Measurements from ENCODE around the gene APAF1. TPM values are rescaled to one million over a fixed set of nuclear protein-coding genes. Genes with fewer than 3 reads are reported as not detected.

Gene APAF1
- total RNA-seq, 4 donors from 2014 or later, result 7.5 to 18.6 (median 8.5) TPM

DNA sequence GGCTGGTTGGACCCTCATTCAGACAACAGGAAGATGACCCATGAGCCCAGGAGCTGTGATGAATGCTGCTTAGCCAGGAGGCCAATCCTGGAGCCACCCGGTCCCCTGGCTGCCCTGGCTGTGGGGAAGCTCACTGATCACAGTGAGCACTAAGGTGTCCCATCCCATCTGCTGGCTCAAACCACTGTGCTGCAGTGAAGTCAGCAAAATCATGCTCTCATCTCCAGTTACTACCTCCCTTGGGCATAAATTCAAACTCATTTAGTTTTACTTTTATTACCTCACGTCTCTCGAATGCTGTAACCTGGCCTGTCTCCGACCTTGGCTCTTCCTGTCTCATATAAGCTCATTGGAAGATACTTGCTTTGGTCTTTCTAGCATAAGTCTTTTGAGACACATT lies 112.4 kb downstream of the APAF1 start:
- Histone ChIP-seq H3K4me1 (no peaks in the 10 kb centered on the region), H3K27ac (no peak overlapping the region), H3K4me3 (no peak overlapping the region), H3K27me3 (no peaks in the 10 kb centered on the region), H3K9me3 (no peaks in the 10 kb centered on the region), H3K36me3 (no peaks in the 10 kb centered on the region)
- ATAC-seq, result peak; percentile 23
- WGBS, 2 donors (ENCODE audit: low coverage in 1 of 2), result 63 to 80% methylated on average over 1 to 3 of the region's 4 CpGs
- TF ChIP-seq, protein P1, sequence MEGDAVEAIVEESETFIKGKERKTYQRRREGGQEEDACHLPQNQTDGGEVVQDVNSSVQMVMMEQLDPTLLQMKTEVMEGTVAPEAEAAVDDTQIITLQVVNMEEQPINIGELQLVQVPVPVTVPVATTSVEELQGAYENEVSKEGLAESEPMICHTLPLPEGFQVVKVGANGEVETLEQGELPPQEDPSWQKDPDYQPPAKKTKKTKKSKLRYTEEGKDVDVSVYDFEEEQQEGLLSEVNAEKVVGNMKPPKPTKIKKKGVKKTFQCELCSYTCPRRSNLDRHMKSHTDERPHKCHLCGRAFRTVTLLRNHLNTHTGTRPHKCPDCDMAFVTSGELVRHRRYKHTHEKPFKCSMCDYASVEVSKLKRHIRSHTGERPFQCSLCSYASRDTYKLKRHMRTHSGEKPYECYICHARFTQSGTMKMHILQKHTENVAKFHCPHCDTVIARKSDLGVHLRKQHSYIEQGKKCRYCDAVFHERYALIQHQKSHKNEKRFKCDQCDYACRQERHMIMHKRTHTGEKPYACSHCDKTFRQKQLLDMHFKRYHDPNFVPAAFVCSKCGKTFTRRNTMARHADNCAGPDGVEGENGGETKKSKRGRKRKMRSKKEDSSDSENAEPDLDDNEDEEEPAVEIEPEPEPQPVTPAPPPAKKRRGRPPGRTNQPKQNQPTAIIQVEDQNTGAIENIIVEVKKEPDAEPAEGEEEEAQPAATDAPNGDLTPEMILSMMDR (IDR thresholded peaks at IDR 0.05), result no peak
- TF ChIP-seq POLR2A (IDR thresholded peaks at IDR 0.05), result no peak
- no peak for TF ChIP-seq POLR2AphosphoS5 (IDR thresholded peaks at IDR 0.05)
- no peak for TF ChIP-seq EP300 (IDR thresholded peaks at IDR 0.05)

DNA sequence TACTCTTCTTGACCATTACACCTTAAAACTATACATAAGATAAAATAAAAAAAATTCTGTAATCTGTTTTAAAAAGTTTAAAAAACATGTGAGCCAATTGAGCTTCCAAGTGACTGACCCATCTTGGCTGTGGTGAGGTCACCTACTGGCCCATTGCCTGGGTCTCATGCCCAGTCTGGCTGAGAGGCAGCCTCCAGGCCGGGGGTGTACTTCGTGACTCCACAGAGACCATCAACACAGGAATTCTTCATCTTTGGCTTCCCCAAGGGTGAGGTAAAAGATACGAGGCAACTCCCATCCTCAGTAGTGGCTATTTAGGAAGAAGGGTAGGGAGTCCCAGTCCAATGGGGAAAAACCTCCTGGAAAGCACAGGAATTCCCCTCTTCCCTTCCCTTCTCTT lies 113.2 kb downstream of the APAF1 start:
- no peak overlapping the region for H3K27ac ChIP-seq
- no peaks in the 10 kb centered on the region for H3K4me1 ChIP-seq
- H3K4me3 ChIP-seq, result no peak overlapping the region
- no peak for ATAC-seq
- no peak for TF ChIP-seq POLR2AphosphoS5 (IDR thresholded peaks at IDR 0.05)
- no peak for TF ChIP-seq EP300 (IDR thresholded peaks at IDR 0.05)
- H3K27me3 ChIP-seq, result no peaks in the 10 kb centered on the region
- no peaks in the 10 kb centered on the region for H3K9me3 ChIP-seq
- 19 to 24% methylated on average over 3 of the region's 3 CpGs for WGBS, 2 donors (ENCODE audit: low coverage in 1 of 2)
- no peaks in the 10 kb centered on the region for H3K36me3 ChIP-seq

DNA sequence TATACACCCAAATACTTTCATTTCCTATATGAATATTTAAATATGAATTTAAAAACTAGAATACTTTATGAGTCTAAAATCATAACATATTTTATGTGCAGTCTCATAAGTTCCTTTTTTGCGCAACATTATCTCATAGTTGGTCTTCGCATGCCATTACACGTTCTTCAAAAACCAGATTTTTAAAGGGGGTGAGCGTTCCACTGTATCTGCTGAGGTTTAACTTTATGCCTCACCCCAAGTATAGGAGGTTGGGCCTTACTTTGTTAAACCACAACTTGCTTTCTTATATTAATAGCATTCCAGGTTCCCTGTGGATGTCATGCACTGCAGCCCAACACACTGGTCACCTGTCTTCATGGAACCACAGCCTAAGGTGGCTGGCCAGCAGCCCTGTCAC lies 118.6 kb downstream of the APAF1 start:
- no peak overlapping the region for H3K27ac ChIP-seq
- H3K4me1 ChIP-seq, result no peaks in the 10 kb centered on the region
- WGBS, 2 donors (ENCODE audit: low coverage in 1 of 2), result 93 to 95% methylated on average over 4 of the region's 4 CpGs
- no peaks in the 10 kb centered on the region for H3K36me3 ChIP-seq
- no peak for TF ChIP-seq EP300 (IDR thresholded peaks at IDR 0.05)
- TF ChIP-seq POLR2AphosphoS5 (IDR thresholded peaks at IDR 0.05), result no peak
- TF ChIP-seq POLR2A (IDR thresholded peaks at IDR 0.05), result no peak
- TF ChIP-seq, protein P1 (IDR thresholded peaks at IDR 0.05), result no peak
- no peaks in the 10 kb centered on the region for H3K9me3 ChIP-seq
- no peaks in the 10 kb centered on the region for H3K27me3 ChIP-seq
- no peak overlapping the region for H3K4me3 ChIP-seq
- no peak for ATAC-seq

DNA sequence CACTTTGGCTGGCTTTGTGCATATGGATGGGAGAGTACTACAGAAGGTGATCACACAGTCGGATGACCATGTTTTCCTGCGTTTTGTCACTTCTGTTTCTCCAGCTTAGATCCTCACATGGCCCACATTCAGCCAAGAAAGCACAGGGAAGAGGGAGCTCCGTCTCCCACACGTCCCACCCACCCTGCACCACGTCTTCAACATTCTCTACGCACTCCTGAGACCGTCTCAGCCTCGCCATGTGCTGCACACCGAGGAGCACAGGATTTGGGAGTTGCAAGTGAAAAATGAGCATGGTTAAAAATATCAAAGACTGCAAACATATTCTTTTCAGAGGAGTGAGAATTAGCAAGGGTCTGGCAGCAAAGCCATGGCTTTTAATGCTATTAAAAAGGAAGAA lies 122.2 kb downstream of the APAF1 start:
- Histone ChIP-seq H3K27me3 (no peaks in the 10 kb centered on the region), H3K27ac (no peak overlapping the region), H3K4me3 (no peak overlapping the region), H3K4me1 (no peaks in the 10 kb centered on the region), H3K9me3 (no peaks in the 10 kb centered on the region), H3K36me3 (peaks cover 0 to 4% of the 10 kb centered on the region in 2 donors)
- ATAC-seq, result no peak
- TF ChIP-seq EP300 (IDR thresholded peaks at IDR 0.05) (no peak), POLR2AphosphoS5 (IDR thresholded peaks at IDR 0.05) (no peak), POLR2A (IDR thresholded peaks at IDR 0.05) (no peak)
- TF ChIP-seq, protein P1 (IDR thresholded peaks at IDR 0.05), result no peak
- WGBS, 2 donors (ENCODE audit: low coverage in 1 of 2), result 73 to 82% methylated on average over 2 to 9 of the region's 9 CpGs

- Histone ChIP-seq H3K9me3 (no peaks in the 10 kb centered on the region), H3K4me3 (no peak overlapping the region)
- no peak for ATAC-seq
Measured at GRCh38 chr12:98769068-98769467, 124.0 kb downstream of the APAF1 start.

More at GRCh38 chr12:98769068-98769467, 124.0 kb downstream of the APAF1 start:
- H3K27me3 ChIP-seq, result no peaks in the 10 kb centered on the region
- no peak overlapping the region for H3K27ac ChIP-seq
- no peaks in the 10 kb centered on the region for H3K4me1 ChIP-seq
- TF ChIP-seq POLR2A (IDR thresholded peaks at IDR 0.05) (no peak), POLR2AphosphoS5 (IDR thresholded peaks at IDR 0.05) (no peak), EP300 (IDR thresholded peaks at IDR 0.05) (no peak)
- TF ChIP-seq, protein P1 (IDR thresholded peaks at IDR 0.05), result no peak
- H3K36me3 ChIP-seq, result peaks cover 0 to 18% of the 10 kb centered on the region in 2 donors

Measured in gastroesophageal sphincter (tissue), 4 donors.